OCI-LY3 (cell line): ENCODE measurements around the gene CUL2.

ENCODE experiments used
- H2AFZ ChIP-seq: fragments of 200-600, 300-600 bp; shearing (Covaris generic); 2 replicates; pipeline ENCODE4 v1.6.0; 2014; ENCODE audit warnings: antibody characterized with exemption, low read depth, low read length
- H3K27ac ChIP-seq: fragments of 200-600, 300-600 bp; sonication (generic); 2 replicates; pipeline ENCODE4 v1.5.1; 2014; ENCODE audit warnings: mild to moderate bottlenecking, low read length, moderate library complexity, mixed read lengths
- H3K27me3 ChIP-seq: fragments of 200-600, 300-600 bp; sonication (generic); 2 replicates; pipeline ENCODE4 v1.6.1; 2014; ENCODE audit warnings: low read depth, low read length, mixed read lengths
- H3K36me3 ChIP-seq: fragments of 200-600, 300-600 bp; sonication (generic); replicated peaks from 2 replicates; pipeline ENCODE3; 2014; ENCODE audit warnings: low read depth, low read length, mixed read lengths
- H3K4me1 ChIP-seq: fragments of 300-600, 200-600 bp; sonication (generic); 2 replicates; pipeline ENCODE4 v1.6.1; 2014; ENCODE audit warnings: low read length, mixed read lengths
- H3K4me2 ChIP-seq: fragments of 200-600, 300-600 bp; sonication (generic); 2 replicates; pipeline ENCODE4 v1.6.1; 2014; ENCODE audit warnings: low read length, mixed read lengths
- H3K4me3 ChIP-seq: fragments of 300-600, 200-600 bp; sonication (generic); 2 replicates; pipeline ENCODE4 v1.5.1; 2014; ENCODE audit warnings: antibody characterized with exemption, mild to moderate bottlenecking, low read length, moderate library complexity
- H3K79me2 ChIP-seq: fragments of 300-600, 200-600 bp; shearing (Covaris generic); 2 replicates; pipeline ENCODE4 v1.6.1; 2014; ENCODE audit warnings: mild to moderate bottlenecking, low read length, mixed read lengths
- H3K9ac ChIP-seq: fragments of 300-600, 200-600 bp; shearing (Covaris generic); 2 replicates; pipeline ENCODE4 v1.6.0; 2014; ENCODE audit warnings: mild to moderate bottlenecking, low read length, moderate library complexity
- H3K9me3 ChIP-seq: fragments of 200-600, 300-600 bp; shearing (Covaris generic); 2 replicates; pipeline ENCODE4 v1.6.1; 2014; ENCODE audit warnings: low read length, mixed read lengths; ENCODE audit not compliant: insufficient read depth
- H4K20me1 ChIP-seq: fragments of 200-600, 300-600 bp; sonication (generic); 2 replicates; pipeline ENCODE4 v1.6.1; 2016; ENCODE audit warnings: low read length, mixed read lengths; ENCODE audit not compliant: insufficient read depth
- CTCF ChIP-seq: fragments of 200-600, 300-600 bp; sonication (generic); IDR thresholded peaks from 2 replicates; pipeline ENCODE4 v1.5.1; 2014; ENCODE audit warnings: antibody characterized with exemption, low read length, low read depth
- EZH2phosphoT487 ChIP-seq: fragments of 200-600 bp; shearing (Covaris generic); IDR thresholded peaks from 2 replicates; pipeline ENCODE4 v1.6.1; 2018; ENCODE audit warnings: antibody characterized with exemption, mixed run types, low read depth

The CUL2 gene

DNA sequence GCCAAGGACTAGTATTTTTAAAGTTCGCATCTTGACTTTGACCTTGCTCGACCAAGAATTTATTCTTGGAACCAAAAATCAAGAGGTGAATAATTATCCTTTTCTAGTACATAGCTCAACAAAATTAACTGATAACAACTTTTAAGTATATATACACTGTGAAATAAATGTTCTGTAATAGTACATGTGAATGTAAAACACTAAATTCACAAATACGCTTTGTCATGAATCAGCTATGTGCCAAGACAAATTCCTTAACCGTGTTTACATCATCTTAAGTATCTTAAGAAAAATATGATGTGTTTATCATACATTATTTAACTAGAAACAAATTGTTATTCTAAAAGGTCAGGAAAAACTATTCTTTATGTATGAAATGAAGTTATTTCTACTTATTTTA is 83.3 kb downstream of the CUL2 start:
- TF ChIP-seq EZH2phosphoT487 (no peak), CTCF (no peak)
- no peaks in the 10 kb centered on the region for H3K9me3 ChIP-seq
- H3K27ac ChIP-seq, result no peak overlapping the region
- H3K79me2 ChIP-seq, result no peaks in the 10 kb centered on the region
- no peak overlapping the region for H3K4me2 ChIP-seq
- H3K4me1 ChIP-seq, result no peaks in the 10 kb centered on the region
- H3K9ac ChIP-seq, result no peak overlapping the region
- H3K36me3 ChIP-seq, result no peaks in the 10 kb centered on the region
- no peak overlapping the region for H2AFZ ChIP-seq
- no peaks in the 10 kb centered on the region for H4K20me1 ChIP-seq
- H3K27me3 ChIP-seq, result no peaks in the 10 kb centered on the region
- no peak overlapping the region for H3K4me3 ChIP-seq

DNA sequence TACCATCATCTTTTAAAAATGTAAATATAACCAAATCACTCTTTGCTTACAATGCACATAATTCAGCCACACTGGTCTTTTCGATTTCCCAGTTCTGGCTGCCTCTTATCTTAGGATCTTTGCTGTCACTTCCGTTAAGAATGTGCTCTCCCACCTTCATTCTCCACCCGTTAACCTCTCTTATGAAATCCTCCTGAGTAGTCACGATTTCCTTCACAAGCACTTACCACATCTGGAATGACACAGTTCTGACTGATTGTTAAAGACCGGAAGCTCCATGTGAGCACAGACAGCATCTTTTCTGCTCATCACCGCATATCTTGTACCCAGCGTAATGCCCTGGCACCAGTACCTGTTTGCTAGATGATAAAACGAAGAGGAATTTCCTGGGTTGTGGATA is 84.3 kb downstream of the CUL2 start:
- H3K4me3 ChIP-seq, result no peak overlapping the region
- no peaks in the 10 kb centered on the region for H3K27me3 ChIP-seq
- H3K9me3 ChIP-seq, result no peaks in the 10 kb centered on the region
- H3K4me1 ChIP-seq, result no peaks in the 10 kb centered on the region
- no peaks in the 10 kb centered on the region for H4K20me1 ChIP-seq
- no peaks in the 10 kb centered on the region for H3K36me3 ChIP-seq
- no peak overlapping the region for H2AFZ ChIP-seq
- H3K79me2 ChIP-seq, result no peaks in the 10 kb centered on the region
- H3K4me2 ChIP-seq, result no peak overlapping the region
- no peak overlapping the region for H3K27ac ChIP-seq
- no peak for TF ChIP-seq CTCF
- no peak for TF ChIP-seq EZH2phosphoT487
- no peak overlapping the region for H3K9ac ChIP-seq

GRCh38 chr10:35004651-35005050 is 85.5 kb downstream of the CUL2 start:
- no peak for TF ChIP-seq EZH2phosphoT487
- TF ChIP-seq CTCF, result no peak
- H3K27ac ChIP-seq, result no peak overlapping the region
- no peaks in the 10 kb centered on the region for H3K4me1 ChIP-seq
- no peak overlapping the region for H3K4me2 ChIP-seq
- H3K36me3 ChIP-seq, result no peaks in the 10 kb centered on the region
- no peak overlapping the region for H3K4me3 ChIP-seq
- H4K20me1 ChIP-seq, result no peaks in the 10 kb centered on the region
- no peaks in the 10 kb centered on the region for H3K27me3 ChIP-seq
- no peaks in the 10 kb centered on the region for H3K79me2 ChIP-seq
- no peak overlapping the region for H2AFZ ChIP-seq
- H3K9ac ChIP-seq, result no peak overlapping the region
- H3K9me3 ChIP-seq, result no peaks in the 10 kb centered on the region

DNA sequence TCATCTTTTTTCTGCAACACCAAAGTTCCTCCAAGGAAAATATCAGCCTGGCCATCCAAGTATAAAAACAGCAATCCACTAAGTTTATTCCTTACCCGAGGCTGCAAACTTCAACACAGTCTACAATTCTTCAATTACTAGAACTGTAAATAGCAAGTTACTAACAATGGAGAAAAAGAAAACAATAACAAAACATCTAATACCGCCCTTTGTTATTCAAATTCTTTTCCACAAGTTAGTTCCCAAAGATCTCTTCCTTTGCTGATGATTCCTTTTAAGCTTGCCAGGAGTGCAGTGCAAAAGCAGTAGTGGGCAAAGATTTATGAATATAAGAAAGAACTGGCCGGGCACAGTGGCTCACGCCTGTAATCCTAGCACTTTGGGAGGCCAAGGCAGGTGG is 86.2 kb downstream of the CUL2 start:
- Histone ChIP-seq H4K20me1 (no peaks in the 10 kb centered on the region), H3K79me2 (no peaks in the 10 kb centered on the region), H3K27me3 (no peaks in the 10 kb centered on the region), H3K9me3 (no peaks in the 10 kb centered on the region), H3K4me1 (no peaks in the 10 kb centered on the region), H3K27ac (no peak overlapping the region), H3K36me3 (no peaks in the 10 kb centered on the region), H2AFZ (no peak overlapping the region), H3K4me3 (no peak overlapping the region), H3K4me2 (no peak overlapping the region), H3K9ac (no peak overlapping the region)
- TF ChIP-seq EZH2phosphoT487, result no peak
- TF ChIP-seq CTCF, result no peak
